HFF-Myc (cell line): ENCODE measurements around the gene RIBC2.
A peak's percentile ranks its signal among the peaks of the same experiment; 100 is the strongest.
"Not testable (repeated sequence)": the region's sequence is repeated elsewhere in the genome, so short reads cannot be mapped to it uniquely, and the experiment has no call there.

ENCODE experiments used
- DNase-seq: peaks from one replicate; pipeline ENCODE4 v3.0.0-alpha.2; 2011; ENCODE audit warnings: low read depth; ENCODE audit errors: extremely low read depth
- H3K4me3 ChIP-seq: replicated peaks from 2 replicates; pipeline ENCODE4 v1.5.1; 2011; ENCODE audit warnings: low read depth, mild to moderate bottlenecking, control low read depth, low read length
- CTCF ChIP-seq: IDR thresholded peaks from 2 replicates; pipeline ENCODE4 v1.5.1; 2012; ENCODE audit warnings: mild to moderate bottlenecking, low read depth, low read length, control low read depth; ENCODE audit errors: missing control alignments

The RIBC2 gene

GRCh38 chr22:45455212-45455611, 41.7 kb downstream of the RIBC2 start:
- TF ChIP-seq CTCF, result no peak
- no peak for DNase-seq

DNA sequence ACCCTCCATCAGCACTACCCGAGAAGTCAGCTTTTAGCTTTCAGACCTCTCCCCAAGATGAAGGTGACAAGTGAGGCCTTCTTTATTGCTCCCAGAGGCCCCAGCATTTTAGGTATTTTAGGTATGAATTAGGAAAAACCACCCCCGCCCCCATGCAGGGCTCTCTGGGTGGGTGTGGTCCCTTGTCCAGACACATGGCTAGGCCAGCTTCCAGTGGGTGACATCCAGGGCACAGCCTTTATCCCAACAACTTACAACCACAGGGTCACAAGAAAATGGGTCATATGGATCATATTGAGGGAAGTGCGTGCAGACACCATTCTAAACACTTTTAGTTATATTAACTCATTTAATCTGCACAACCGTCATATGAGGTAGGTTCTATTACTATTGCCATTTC, 42.1 kb downstream of the RIBC2 start:
- no peak for TF ChIP-seq CTCF

More at GRCh38 chr22:45455212-45455611, 41.7 kb downstream of the RIBC2 start:
- H3K4me3 ChIP-seq, result peak overlapping the region; percentile 7

GRCh38 chr22:45456811-45457210, 43.3 kb downstream of the RIBC2 start:
- TF ChIP-seq CTCF, result no peak
- H3K4me3 ChIP-seq, result no peak overlapping the region
- DNase-seq, result no peak

More for the DNA sequence above, 42.1 kb downstream of the RIBC2 start:
- DNase-seq, result no peak
- H3K4me3 ChIP-seq, result no peak overlapping the region; the same call in 1 of the 2 replicates

- no peak for TF ChIP-seq CTCF
- no peak overlapping the region for H3K4me3 ChIP-seq
- DNase-seq, result no peak
Measured at GRCh38 chr22:45458532-45458931, 45.0 kb downstream of the RIBC2 start.

GRCh38 chr22:45459235-45459634, 45.7 kb downstream of the RIBC2 start:
- TF ChIP-seq CTCF, result no peak

DNA sequence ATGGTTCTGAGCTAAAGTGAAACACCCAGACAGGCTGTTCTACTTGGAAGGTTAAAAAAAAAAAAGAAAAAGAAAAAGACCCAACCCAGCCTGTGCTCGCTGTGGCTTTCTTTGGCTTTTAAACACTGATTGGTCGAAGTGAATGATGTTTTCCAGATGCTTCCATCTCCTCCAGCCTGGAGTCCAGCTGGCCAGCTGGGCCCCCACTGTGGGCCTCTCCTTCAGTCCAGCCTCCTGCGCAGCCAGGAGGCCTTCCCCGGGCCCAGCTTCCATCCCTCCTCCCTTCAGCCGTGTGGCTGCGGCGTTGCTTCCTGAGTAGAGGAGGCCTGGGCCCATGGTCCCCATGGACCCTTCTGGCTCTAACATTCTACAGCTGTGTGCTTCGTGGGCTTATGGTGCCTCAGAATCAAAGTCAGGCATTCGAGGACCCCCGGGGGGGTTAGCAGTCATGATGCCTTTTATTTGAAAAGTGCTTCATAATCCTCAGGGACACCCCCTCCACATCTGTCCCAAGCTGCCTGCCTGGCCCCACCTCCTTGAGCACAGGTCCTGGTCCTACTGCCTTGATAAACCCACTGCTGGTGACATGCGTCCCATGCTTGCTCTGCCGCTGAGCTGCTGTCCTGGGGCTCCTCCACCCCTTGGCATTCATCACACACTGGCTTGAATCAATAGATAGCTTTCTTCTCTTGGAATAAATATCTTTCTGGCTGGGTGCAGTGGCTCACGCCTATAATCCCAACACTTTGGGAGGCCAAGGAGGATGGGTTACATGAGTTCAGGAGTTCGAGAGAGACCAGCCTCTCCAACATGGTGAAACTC, 47.0 kb downstream of the RIBC2 start:
- H3K4me3 ChIP-seq, result no peak overlapping the region
- no peak for DNase-seq
- TF ChIP-seq CTCF, result no peak

More at GRCh38 chr22:45459235-45459634, 45.7 kb downstream of the RIBC2 start:
- no peak overlapping the region for H3K4me3 ChIP-seq
- DNase-seq, result no peak

DNA sequence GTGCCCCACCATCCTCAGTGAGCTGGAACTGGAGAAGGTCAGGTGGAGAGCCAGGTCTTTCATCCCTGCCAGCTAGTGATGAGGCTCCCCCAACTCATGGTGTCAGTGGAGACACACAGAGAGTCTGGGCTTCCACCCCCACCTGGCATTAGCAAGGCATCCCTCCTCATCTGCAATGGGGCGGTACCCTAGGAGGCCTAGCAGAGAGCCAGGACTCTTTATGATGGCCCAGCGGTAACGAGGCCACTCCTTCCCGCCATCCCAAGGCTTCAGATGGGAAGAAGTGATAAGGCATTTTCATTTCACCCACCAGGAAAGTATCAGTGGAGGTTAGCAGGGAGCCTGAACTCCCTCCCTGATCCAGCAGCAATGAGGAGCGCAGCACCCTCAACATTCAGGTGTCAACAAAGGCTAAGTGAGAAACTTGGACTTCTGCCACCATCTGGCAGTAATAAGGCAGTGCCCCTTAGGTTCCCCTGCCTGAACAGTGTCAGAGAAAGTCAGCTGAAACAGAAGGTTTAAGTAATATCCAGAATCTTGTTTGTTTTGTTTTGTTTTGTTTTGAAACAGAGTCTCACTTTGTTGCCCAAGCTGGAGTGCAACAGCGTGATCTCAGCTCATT, 48.7 kb downstream of the RIBC2 start:
- no peak for DNase-seq
- no peak for TF ChIP-seq CTCF
- no peak overlapping the region for H3K4me3 ChIP-seq

DNA sequence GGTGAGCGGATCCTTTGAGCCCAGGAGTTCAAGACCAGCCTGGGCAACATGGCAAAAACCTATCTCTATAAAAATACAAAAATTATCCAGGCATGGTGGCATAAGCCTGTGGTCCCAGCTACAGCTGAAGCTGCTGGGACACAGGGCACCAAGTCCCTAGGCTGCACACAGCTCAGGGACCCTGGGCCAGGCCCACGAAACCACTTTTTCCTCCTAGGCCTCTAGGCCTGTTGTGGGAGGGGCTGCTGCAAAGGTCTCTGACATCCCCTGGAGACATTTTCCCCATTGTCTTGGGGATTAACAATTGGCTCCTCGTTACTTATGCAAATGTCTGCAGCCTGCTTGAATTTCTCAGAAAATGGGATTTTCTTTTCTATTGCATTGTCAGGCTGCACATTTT, 50.2 kb downstream of the RIBC2 start:
- DNase-seq, H3K4me3 ChIP-seq: not testable (repeated sequence)
